GM23338 (cell line): ENCODE data around the gene GPN2.
"Not testable (repeated sequence)": the region's sequence is repeated elsewhere in the genome, so short reads cannot be mapped to it uniquely, and the experiment has no call there.

Experiments used
- CREB1 ChIP-seq: fragments of 250-450 bp; sonication (Bioruptor Pico); IDR thresholded peaks from 2 replicates; pipeline ENCODE4 v1.5.0; 2020; ENCODE audit warnings: low read depth, mild to moderate bottlenecking, moderate library complexity
- CTCF ChIP-seq, 2 experiments: fragments of 200-600 bp in 1 of 2; sonication (generic) in 1 of 2; conservative IDR thresholded peaks; 2 replicates each; pipeline versions ENCODE4 v1.5.1 to v1.6.1; 2016 to 2017; ENCODE audit warnings: antibody characterized with exemption in 2 of 2, low read depth in 2 of 2, mild to moderate bottlenecking in 2 of 2, moderate library complexity in 1 of 2
- EZH2 ChIP-seq: fragments of 200-600 bp; sonication (generic); IDR thresholded peaks from one replicate; pipeline ENCODE4 v1.8.0; 2017; ENCODE audit warnings: antibody characterized with exemption, mild to moderate bottlenecking, low read depth; ENCODE audit not compliant: unreplicated experiment
- EZH2phosphoT487 ChIP-seq: fragments of 200-600 bp; sonication (generic); IDR thresholded peaks from one replicate; pipeline ENCODE4 v1.8.1; 2018; ENCODE audit warnings: antibody characterized with exemption; ENCODE audit not compliant: unreplicated experiment
- NANOG ChIP-seq: IDR thresholded peaks from 2 replicates; pipeline ENCODE4 v1.6.1; 2016; ENCODE audit warnings: antibody characterized with exemption, borderline replicate concordance
- POLR2AphosphoS5 ChIP-seq: IDR thresholded peaks from 2 replicates; pipeline ENCODE4 v1.6.1; 2016; ENCODE audit warnings: antibody characterized with exemption, low read depth
- REST ChIP-seq: IDR thresholded peaks from one replicate; pipeline ENCODE4 v1.6.1; 2018; ENCODE audit warnings: antibody characterized with exemption; ENCODE audit not compliant: unreplicated experiment
- STAT1 ChIP-seq: IDR thresholded peaks from one replicate; pipeline ENCODE4 v1.6.1; 2016; ENCODE audit warnings: antibody characterized with exemption; ENCODE audit not compliant: unreplicated experiment
- ZNF114 ChIP-seq: fragments of 250-450 bp; sonication (Bioruptor Pico); IDR thresholded peaks from 2 replicates; pipeline ENCODE4 v1.5.0; 2020; ENCODE audit warnings: mild to moderate bottlenecking, moderate library complexity
- ZNF331 ChIP-seq: fragments of 250-450 bp; sonication (Bioruptor Pico); IDR thresholded peaks from 2 replicates; pipeline ENCODE4 v1.5.0; 2020; ENCODE audit warnings: low read depth, mild to moderate bottlenecking, moderate library complexity
- ZNF462 ChIP-seq: fragments of 250-450 bp; sonication (Bioruptor Pico); IDR thresholded peaks from 2 replicates; pipeline ENCODE4 v1.5.0; 2020; ENCODE audit warnings: mild to moderate bottlenecking, moderate library complexity

- not testable (repeated sequence) for TF ChIP-seq CTCF (conservative IDR thresholded peaks at IDR 0.05; ENCODE audit: low read depth in 2 of 2); ZNF331 (CRISPR knock-in tag); EZH2phosphoT487; POLR2AphosphoS5; EZH2; REST; NANOG; CREB1 (CRISPR knock-in tag); ZNF462; STAT1; ZNF114
These were observed 17.0 kb downstream of the GPN2 start for GRCh38 chr1:26873097-26873496.
